ENCODE results near the gene APEH. TPM values are rescaled to one million over a fixed set of nuclear protein-coding genes. Genes with fewer than 3 reads are reported as not detected.

The APEH gene
- polyA plus RNA-seq, 2 of the 4 experiments (the other 2 are of a cell fraction), result 60.8 to 64.9 TPM

GRCh38 chr3:49702672-49703071 is 28.5 kb downstream of the APEH start:
- Histone ChIP-seq H3K4me3 (no peak overlapping the region), H3K9me3 (no peaks in the 10 kb centered on the region), H3K27ac (no peak overlapping the region), H3K4me2 (no peak overlapping the region), H3K4me1 (no peaks in the 10 kb centered on the region)
- POLR2A ChIA-PET, result no interaction called here
- DNase-seq (ENCODE audit: low read depth in 1 of 2, low spot score in 1 of 2) (no peak), ATAC-seq (no peak), FAIRE-seq (no peak)
- TF ChIP-seq REST (IDR thresholded peaks at IDR 0.05) (no peak), NR3C1 (IDR thresholded peaks at IDR 0.05) (no peak), KDM5A (IDR thresholded peaks at IDR 0.05) (no peak), CHD2 (IDR thresholded peaks at IDR 0.05; ENCODE audit: low read length, partially characterized antibody) (no peak), HDAC2 (IDR thresholded peaks at IDR 0.05) (no peak), NPAS2 (CRISPR knock-in tag; IDR thresholded peaks at IDR 0.05; ENCODE audit: borderline replicate concordance) (no peak), HMGXB4 (CRISPR knock-in tag; IDR thresholded peaks at IDR 0.05; ENCODE audit: borderline replicate concordance) (no peak), RNF2 (IDR thresholded peaks at IDR 0.05; ENCODE audit: borderline replicate concordance, low read depth) (no peak), PHF8 (IDR thresholded peaks at IDR 0.05; ENCODE audit: borderline replicate concordance, low read depth) (no peak), USF2 (IDR thresholded peaks at IDR 0.05) (no peak), MAFK (IDR thresholded peaks at IDR 0.05; ENCODE audit: partially characterized antibody) (no peak), CBX2 (IDR thresholded peaks at IDR 0.05; ENCODE audit: borderline replicate concordance, low read depth) (no peak), MAX (IDR thresholded peaks at IDR 0.05) (no peak)
- CTCF ChIA-PET, result interaction anchor here (0.5 to 5.0 kb wide), 13 partner anchors 9 to 227 kb away, joined by 3 to 44 read pairs (median 5); partner anchors contain the start of genes AMIGO3 and MON1A
- WGBS (ENCODE audit: missing lambda C conversion rate), result 65% methylated on average over 8 of the region's 11 CpGs

GRCh38 chr3:49703443-49703927 is 29.3 kb downstream of the APEH start:
- POLR2A ChIA-PET, result no interaction called here
- no peak for FAIRE-seq
- 20% methylated on average over 2 of the region's 14 CpGs for WGBS (ENCODE audit: missing lambda C conversion rate)
- ATAC-seq, result peak; percentile 87 to 94
- TF ChIP-seq CTCF (IDR thresholded peaks at IDR 0.05) (peak; percentile 53), RAD21 (conservative IDR thresholded peaks at IDR 0.05 in 1 of 2, IDR thresholded peaks at IDR 0.05 in 1 of 2) (peak; percentile 64 to 74), SMC3 (IDR thresholded peaks at IDR 0.05) (peak; percentile 44; the same call in 2 of the 3 replicates), MAX (IDR thresholded peaks at IDR 0.05) (no peak), HMGXB4 (CRISPR knock-in tag; IDR thresholded peaks at IDR 0.05; ENCODE audit: borderline replicate concordance) (no peak), CHD4 (IDR thresholded peaks at IDR 0.05; ENCODE audit: borderline replicate concordance) (no peak), PBX3 (IDR thresholded peaks at IDR 0.05) (no peak)
- H3K4me3 ChIP-seq, result no peak overlapping the region
- H3K9me3 ChIP-seq, result no peaks in the 10 kb centered on the region
- no peak overlapping the region for H3K27ac ChIP-seq
- no peaks in the 10 kb centered on the region for H3K4me1 ChIP-seq
- no peak overlapping the region for H3K4me2 ChIP-seq
- CTCF ChIA-PET, result interaction anchor here (0.8 to 5.0 kb wide), 10 partner anchors 8 to 198 kb away, joined by 3 to 44 read pairs (median 6); partner anchors contain the start of gene AMIGO3
- peak; percentile 58 to 62 for DNase-seq (ENCODE audit: low read depth in 1 of 2, low spot score in 1 of 2)

All from A549 (cell line).